Type B pancreatic cell (in vitro differentiated cells): ENCODE data around the gene ESYT1. TPM values are rescaled to one million over a fixed set of nuclear protein-coding genes. Genes with fewer than 3 reads are reported as not detected.

ENCODE experiments used
- DNase-seq: peaks from one replicate; pipeline ENCODE4 v3.0.0; 2021; ENCODE audit warnings: mixed read lengths; ENCODE audit not compliant: unreplicated experiment; ENCODE audit errors: extremely low spot score
- H3K27ac Mint-ChIP-seq: 2 replicates; pipeline ENCODE4 v1.8.0; 2021; ENCODE audit warnings: mild to moderate bottlenecking, mixed read lengths
- H3K27me3 Mint-ChIP-seq: 2 replicates; pipeline ENCODE4 v1.8.0; 2021; ENCODE audit warnings: mixed read lengths
- H3K36me3 Mint-ChIP-seq: 2 replicates; pipeline ENCODE4 v1.8.0; 2021; ENCODE audit warnings: mixed read lengths
- H3K4me1 Mint-ChIP-seq: one replicate; pipeline ENCODE4 v1.8.0; 2021; ENCODE audit warnings: mixed read lengths; ENCODE audit not compliant: unreplicated experiment
- H3K4me3 Mint-ChIP-seq: 2 replicates; pipeline ENCODE4 v1.8.0; 2021; ENCODE audit warnings: mild to moderate bottlenecking, mixed read lengths
- H3K9me3 Mint-ChIP-seq: 2 replicates; pipeline ENCODE4 v1.8.0; 2021; ENCODE audit warnings: mixed read lengths
- total RNA-seq: library from RNA; stranded (reverse); gene quantifications from 2 replicates; pipeline ENCODE4 v1.2.1, GENCODE V29; 2021; ENCODE audit warnings: low replicate concordance
- TF ChIP-seq, protein P1 (sequence below): fragments of 200-600 bp; sonication (generic); conservative IDR thresholded peaks from 2 replicates; pipeline ENCODE4 v1.5.0; 2021; ENCODE audit warnings: antibody characterized with exemption, mild to moderate bottlenecking

The ESYT1 gene
- total RNA-seq, 1 donor from 2014 or later = 96.3 TPM

DNA sequence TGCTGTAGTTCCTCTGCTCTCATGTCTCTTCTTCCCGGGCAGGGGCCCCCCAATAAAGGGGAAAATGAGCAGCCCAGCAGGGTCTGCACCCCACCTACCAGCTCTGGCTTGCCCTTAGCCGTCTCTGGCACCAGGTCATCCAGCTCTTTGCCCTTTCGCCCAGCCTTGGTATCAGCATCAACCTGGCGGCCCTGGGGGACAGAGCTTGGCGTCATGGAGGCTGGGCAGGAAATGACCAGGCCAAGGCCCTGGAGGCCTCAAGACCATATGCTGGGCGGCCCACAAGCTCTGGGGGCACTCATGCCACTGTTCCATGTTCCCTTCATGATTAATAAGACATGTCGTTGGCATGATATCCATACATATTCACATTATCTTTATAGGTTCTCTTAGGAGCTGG lies 44.8 kb downstream of the ESYT1 start:
- no peak overlapping the region for H3K27ac Mint-ChIP-seq
- peaks cover 34% of the 10 kb centered on the region for H3K36me3 Mint-ChIP-seq
- H3K27me3 Mint-ChIP-seq = no peaks in the 10 kb centered on the region
- no peak for DNase-seq
- no peaks in the 10 kb centered on the region for H3K4me1 Mint-ChIP-seq
- H3K9me3 Mint-ChIP-seq = no peaks in the 10 kb centered on the region
- H3K4me3 Mint-ChIP-seq = no peak overlapping the region
- TF ChIP-seq, protein P1, sequence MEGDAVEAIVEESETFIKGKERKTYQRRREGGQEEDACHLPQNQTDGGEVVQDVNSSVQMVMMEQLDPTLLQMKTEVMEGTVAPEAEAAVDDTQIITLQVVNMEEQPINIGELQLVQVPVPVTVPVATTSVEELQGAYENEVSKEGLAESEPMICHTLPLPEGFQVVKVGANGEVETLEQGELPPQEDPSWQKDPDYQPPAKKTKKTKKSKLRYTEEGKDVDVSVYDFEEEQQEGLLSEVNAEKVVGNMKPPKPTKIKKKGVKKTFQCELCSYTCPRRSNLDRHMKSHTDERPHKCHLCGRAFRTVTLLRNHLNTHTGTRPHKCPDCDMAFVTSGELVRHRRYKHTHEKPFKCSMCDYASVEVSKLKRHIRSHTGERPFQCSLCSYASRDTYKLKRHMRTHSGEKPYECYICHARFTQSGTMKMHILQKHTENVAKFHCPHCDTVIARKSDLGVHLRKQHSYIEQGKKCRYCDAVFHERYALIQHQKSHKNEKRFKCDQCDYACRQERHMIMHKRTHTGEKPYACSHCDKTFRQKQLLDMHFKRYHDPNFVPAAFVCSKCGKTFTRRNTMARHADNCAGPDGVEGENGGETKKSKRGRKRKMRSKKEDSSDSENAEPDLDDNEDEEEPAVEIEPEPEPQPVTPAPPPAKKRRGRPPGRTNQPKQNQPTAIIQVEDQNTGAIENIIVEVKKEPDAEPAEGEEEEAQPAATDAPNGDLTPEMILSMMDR = no peak

DNA sequence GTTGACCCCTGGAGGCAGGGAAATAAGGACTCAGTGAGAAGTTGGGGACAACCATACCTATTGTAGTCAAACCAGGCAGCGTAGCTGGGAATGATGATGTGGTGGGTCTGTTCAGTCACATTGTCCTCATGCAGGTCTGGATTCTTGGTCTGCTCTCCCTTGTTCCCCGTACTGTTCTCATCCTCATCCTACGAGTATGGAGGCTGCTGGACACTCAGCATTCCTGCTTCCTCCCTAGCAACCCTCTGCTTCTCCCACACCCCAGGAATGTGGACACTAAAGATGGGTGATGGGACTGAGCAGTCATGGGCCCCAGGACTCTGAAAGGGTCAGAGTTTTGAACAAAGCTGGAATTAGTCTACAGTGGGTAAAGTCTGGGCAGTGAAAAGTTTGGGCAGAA lies 50.3 kb downstream of the ESYT1 start:
- Mint-ChIP-seq H3K4me3 (no peak overlapping the region), H3K27me3 (no peaks in the 10 kb centered on the region), H3K27ac (no peak overlapping the region), H3K9me3 (no peaks in the 10 kb centered on the region), H3K4me1 (no peaks in the 10 kb centered on the region), H3K36me3 (peaks cover 55% of the 10 kb centered on the region)
- TF ChIP-seq, protein P1 = no peak
- DNase-seq = no peak

DNA sequence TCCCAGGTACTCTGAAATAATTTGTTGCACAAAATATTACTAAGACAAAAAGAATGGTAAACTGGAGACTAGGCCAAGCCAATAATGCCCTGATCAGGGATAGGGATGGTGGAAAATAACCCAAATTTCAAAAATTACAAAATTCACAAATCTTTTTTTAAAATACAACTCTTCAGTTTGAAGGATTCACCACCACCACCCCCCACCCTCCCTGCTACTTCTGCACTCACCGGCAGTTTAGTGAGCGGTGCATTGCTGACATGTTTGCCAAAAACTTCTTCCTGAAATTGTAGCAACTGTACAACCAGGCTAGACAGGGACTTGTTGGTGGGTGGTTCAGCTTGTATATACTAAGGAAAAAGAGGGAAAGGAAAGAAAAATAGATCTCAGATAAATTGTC lies 58.9 kb downstream of the ESYT1 start:
- H3K9me3 Mint-ChIP-seq = no peaks in the 10 kb centered on the region
- no peak for DNase-seq
- peak overlapping the region; percentile 93 for H3K4me3 Mint-ChIP-seq
- H3K36me3 Mint-ChIP-seq = peaks cover 15% of the 10 kb centered on the region
- H3K27me3 Mint-ChIP-seq = peaks cover 7% of the 10 kb centered on the region
- H3K4me1 Mint-ChIP-seq = peaks cover 20% of the 10 kb centered on the region
- TF ChIP-seq, protein P1 = no peak
- no peak overlapping the region for H3K27ac Mint-ChIP-seq

DNA sequence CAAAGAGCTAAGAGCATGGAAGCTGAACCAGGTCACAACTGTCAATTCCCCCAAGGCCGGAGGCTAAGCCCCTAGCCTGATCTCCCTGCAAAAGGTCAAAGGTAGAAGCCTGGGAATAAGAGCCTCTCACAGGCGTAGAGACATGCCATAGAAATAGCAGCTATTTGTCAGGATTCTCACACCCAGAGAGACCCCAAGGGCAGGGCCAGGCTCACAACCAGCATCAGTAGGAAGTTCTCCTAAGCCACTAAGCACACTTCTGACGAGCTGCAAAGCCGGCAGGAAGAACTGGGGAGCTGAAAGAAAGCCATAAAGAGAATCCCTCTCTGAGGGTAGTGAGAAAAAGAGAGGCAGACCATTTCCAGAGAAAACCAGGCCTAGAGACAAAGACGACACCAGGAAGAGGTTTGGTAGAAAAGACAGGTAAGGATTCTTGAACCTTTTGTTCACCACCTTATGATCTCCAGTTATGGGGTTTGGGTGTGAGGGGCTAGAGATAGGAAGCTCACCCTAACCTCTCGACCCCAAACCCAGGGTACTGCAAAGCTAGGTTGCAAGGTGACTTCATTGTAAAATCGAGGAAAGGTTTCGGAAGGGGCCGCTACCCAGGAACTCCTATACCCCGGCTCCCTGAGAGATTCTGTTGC lies 60.2 kb downstream of the ESYT1 start:
- H3K9me3 Mint-ChIP-seq = no peaks in the 10 kb centered on the region
- H3K4me1 Mint-ChIP-seq = peaks cover 26% of the 10 kb centered on the region
- DNase-seq = no peak
- peak overlapping the region; percentile 88 for H3K27ac Mint-ChIP-seq
- H3K27me3 Mint-ChIP-seq = peaks cover 7% of the 10 kb centered on the region
- TF ChIP-seq, protein P1 = no peak
- H3K36me3 Mint-ChIP-seq = peaks cover 18% of the 10 kb centered on the region
- peak overlapping the region; percentile 93 for H3K4me3 Mint-ChIP-seq

DNA sequence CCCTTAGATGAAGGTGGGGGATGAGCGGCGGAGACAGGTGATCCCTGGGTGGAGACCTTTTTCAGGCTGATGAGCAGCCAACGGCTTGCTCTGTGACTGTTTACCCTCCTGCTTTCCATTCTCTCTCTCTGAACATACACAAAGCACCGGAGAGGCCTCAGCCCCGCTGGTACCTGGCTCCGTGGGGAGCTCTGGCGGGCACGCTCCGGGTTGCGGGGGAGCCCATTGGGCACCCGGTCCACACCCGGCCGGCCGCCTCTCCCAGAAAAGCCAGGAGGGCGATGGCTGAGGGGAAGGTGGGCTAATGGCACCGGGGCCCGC lies 60.7 kb downstream of the ESYT1 start:
- Mint-ChIP-seq H3K27me3 (peaks cover 7% of the 10 kb centered on the region), H3K36me3 (peaks cover 20% of the 10 kb centered on the region), H3K4me3 (peak overlapping the region; percentile 93), H3K9me3 (no peaks in the 10 kb centered on the region), H3K4me1 (peaks cover 26% of the 10 kb centered on the region), H3K27ac (peak overlapping the region; percentile 88)
- no peak for DNase-seq
- TF ChIP-seq, protein P1 = no peak
